Fibroblast of skin of right biceps (primary cell): ENCODE measurements around the gene ALDOA.
"Not testable (repeated sequence)": the region's sequence is repeated elsewhere in the genome, so short reads cannot be mapped to it uniquely, and the experiment has no call there.

Experiments
- DNase-seq: peaks from one replicate; pipeline ENCODE4 v3.0.0-alpha.2; 2013

Gene ALDOA

GRCh38 chr16:30092373-30093010 lies 26.9 kb downstream of the ALDOA start:
- DNase-seq = peak; percentile 60

- DNase-seq = no peak
These were observed 29.1 kb downstream of the ALDOA start for GRCh38 chr16:30094541-30095165.

GRCh38 chr16:30095166-30096078 lies 29.9 kb downstream of the ALDOA start:
- DNase-seq = no peak

- peak; percentile 89 for DNase-seq
These were observed 30.7 kb downstream of the ALDOA start, which contains the start of gene YPEL3 for GRCh38 chr16:30096105-30096861. Gene YPEL3, minus strand, starts transcription at chr16:30096213. Its CDS starts 731 bp downstream, at chr16:30095482.

- no peak for DNase-seq
These were observed 31.5 kb downstream of the ALDOA start for GRCh38 chr16:30096862-30097563.

- no peak for DNase-seq
These were observed 38.5 kb downstream of the ALDOA start for GRCh38 chr16:30104090-30104489.

GRCh38 chr16:30104492-30104891 lies 38.9 kb downstream of the ALDOA start:
- no peak for DNase-seq

GRCh38 chr16:30108059-30108850 lies 42.7 kb downstream of the ALDOA start:
- no peak for DNase-seq

- peak; percentile 24 for DNase-seq
These were observed 45.1 kb downstream of the ALDOA start for GRCh38 chr16:30110661-30111060.

GRCh38 chr16:30112197-30113030 lies 46.9 kb downstream of the ALDOA start:
- peak; percentile 51 for DNase-seq

GRCh38 chr16:30113031-30113710 lies 47.6 kb downstream of the ALDOA start, which contains the start of gene GDPD3:
Gene GDPD3, minus strand, starts transcription at chr16:30113537. Its CDS starts 59 bp downstream, at chr16:30113478.
- no peak for DNase-seq

- peak; percentile 13 for DNase-seq
These were observed 48.3 kb downstream of the ALDOA start for GRCh38 chr16:30113711-30114333.

- DNase-seq = no peak
These were observed 48.9 kb downstream of the ALDOA start for GRCh38 chr16:30114411-30114810.

- not testable (repeated sequence) for DNase-seq
These were observed 49.3 kb downstream of the ALDOA start for GRCh38 chr16:30114833-30115232.

- no peak for DNase-seq
These were observed 49.7 kb downstream of the ALDOA start for GRCh38 chr16:30115238-30115637.

- no peak for DNase-seq
These were observed 51.0 kb downstream of the ALDOA start for GRCh38 chr16:30116291-30117207.

GRCh38 chr16:30117768-30118167 lies 52.2 kb downstream of the ALDOA start:
- no peak for DNase-seq

GRCh38 chr16:30119428-30119827 lies 53.9 kb downstream of the ALDOA start:
- no peak for DNase-seq
